HG03575 (cell line): ENCODE measurements around the gene HIVEP2.
"Not testable (repeated sequence)": the region's sequence is repeated elsewhere in the genome, so short reads cannot be mapped to it uniquely, and the experiment has no call there.

Experiments
- ATAC-seq: cut with Tn5 transposase; IDR thresholded peaks from one replicate; pipeline ENCODE4 v1.9.1; 2021; ENCODE audit not compliant: unreplicated experiment, insufficient number of reproducible peaks, low FRiP score; ENCODE audit errors: extremely low read depth

Gene HIVEP2, protein sequence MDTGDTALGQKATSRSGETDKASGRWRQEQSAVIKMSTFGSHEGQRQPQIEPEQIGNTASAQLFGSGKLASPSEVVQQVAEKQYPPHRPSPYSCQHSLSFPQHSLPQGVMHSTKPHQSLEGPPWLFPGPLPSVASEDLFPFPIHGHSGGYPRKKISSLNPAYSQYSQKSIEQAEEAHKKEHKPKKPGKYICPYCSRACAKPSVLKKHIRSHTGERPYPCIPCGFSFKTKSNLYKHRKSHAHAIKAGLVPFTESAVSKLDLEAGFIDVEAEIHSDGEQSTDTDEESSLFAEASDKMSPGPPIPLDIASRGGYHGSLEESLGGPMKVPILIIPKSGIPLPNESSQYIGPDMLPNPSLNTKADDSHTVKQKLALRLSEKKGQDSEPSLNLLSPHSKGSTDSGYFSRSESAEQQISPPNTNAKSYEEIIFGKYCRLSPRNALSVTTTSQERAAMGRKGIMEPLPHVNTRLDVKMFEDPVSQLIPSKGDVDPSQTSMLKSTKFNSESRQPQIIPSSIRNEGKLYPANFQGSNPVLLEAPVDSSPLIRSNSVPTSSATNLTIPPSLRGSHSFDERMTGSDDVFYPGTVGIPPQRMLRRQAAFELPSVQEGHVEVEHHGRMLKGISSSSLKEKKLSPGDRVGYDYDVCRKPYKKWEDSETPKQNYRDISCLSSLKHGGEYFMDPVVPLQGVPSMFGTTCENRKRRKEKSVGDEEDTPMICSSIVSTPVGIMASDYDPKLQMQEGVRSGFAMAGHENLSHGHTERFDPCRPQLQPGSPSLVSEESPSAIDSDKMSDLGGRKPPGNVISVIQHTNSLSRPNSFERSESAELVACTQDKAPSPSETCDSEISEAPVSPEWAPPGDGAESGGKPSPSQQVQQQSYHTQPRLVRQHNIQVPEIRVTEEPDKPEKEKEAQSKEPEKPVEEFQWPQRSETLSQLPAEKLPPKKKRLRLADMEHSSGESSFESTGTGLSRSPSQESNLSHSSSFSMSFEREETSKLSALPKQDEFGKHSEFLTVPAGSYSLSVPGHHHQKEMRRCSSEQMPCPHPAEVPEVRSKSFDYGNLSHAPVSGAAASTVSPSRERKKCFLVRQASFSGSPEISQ (N-terminal part only)

GRCh38 chr6:142945049-142945445 is at the start of gene HIVEP2:
Gene HIVEP2, minus strand, starts transcription at chr6:142945176. Its CDS starts 170,438 bp downstream, at chr6:142774738.
- ATAC-seq, result no peak

- no peak for ATAC-seq
Observed at GRCh38 chr6:142993977-142994376, 49.0 kb upstream of the HIVEP2 start.

- no peak for ATAC-seq
Observed at GRCh38 chr6:142987490-142987889, 42.5 kb upstream of the HIVEP2 start.

- ATAC-seq, result no peak
Observed at GRCh38 chr6:142985281-142985680, 40.3 kb upstream of the HIVEP2 start.

DNA sequence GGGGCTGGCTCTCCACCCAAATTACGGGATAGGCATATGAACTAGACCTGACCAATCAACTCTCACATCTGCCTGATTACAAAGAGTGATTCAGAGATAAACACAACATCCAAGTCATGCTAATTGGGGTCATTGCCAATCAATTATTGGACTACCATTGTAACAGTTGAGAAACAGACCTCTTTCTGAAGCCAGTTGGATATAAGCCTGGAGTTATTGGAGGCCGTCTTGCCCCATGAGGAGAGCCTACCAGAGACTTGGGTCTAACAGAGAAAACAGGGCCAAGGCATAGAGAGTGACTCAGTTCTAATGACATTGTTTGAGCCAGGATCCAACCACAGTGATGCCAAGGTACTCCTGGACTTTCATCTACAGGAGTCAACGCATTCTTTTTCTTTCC is 39.4 kb upstream of the HIVEP2 start:
- no peak for ATAC-seq

DNA sequence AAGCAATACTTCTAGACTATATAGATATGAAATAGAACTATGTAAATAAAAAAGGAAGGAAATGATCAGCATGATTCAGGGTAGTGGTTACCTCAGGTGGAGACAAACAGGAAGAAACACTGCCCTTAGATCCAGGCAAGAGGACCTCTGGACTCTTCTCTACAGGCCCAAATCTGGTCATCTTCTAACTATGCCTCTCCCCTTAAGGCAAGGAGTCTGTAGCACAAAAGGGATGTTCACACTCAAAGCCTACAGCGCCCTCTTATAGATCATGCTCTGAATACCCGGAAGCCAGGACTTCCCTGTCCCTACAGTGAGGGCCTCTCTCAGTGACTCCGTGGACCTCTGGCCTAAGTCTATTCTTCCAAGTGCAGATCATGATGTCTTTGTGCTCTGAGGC is 30.4 kb upstream of the HIVEP2 start:
- no peak for ATAC-seq

DNA sequence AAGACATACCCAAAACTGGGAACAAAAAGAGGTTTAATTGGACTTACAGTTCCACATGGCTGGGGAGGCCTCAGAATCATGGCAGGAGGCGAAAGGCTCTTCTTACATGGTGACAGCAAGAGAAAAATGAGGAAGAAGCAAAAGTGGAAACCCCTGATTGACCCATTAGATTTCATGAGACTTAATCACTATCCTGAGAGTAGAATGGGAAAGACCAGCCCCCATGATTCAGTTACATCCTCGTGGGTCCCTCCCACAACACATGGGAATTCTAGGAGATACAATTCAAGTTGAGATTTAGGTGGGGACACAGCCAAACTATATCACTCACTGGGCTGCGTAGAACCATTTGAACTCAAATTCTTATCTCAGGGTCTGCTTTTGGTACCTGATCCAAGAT is 26.0 kb upstream of the HIVEP2 start:
- not testable (repeated sequence) for ATAC-seq

DNA sequence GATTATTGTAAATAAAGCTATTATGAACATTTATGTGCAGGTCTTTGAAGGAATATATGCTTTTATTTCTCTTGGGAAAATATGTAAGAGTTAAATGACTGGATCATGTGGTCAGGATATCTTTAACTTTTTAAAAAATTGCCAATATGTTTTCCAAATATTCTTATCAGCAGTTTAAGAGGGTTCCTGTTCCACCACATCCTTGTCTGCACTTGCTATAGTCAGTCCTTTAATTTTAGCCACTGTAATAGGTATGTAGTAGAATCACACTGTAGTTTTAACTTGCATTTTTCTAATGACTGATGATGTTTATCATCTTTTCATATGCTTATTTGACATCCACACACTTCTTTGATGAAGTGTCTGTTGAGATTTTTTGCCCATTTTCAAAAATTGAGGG is 23.6 kb upstream of the HIVEP2 start:
- ATAC-seq, result no peak

- no peak for ATAC-seq
Observed at GRCh38 chr6:142966294-142966693, 21.3 kb upstream of the HIVEP2 start.

DNA sequence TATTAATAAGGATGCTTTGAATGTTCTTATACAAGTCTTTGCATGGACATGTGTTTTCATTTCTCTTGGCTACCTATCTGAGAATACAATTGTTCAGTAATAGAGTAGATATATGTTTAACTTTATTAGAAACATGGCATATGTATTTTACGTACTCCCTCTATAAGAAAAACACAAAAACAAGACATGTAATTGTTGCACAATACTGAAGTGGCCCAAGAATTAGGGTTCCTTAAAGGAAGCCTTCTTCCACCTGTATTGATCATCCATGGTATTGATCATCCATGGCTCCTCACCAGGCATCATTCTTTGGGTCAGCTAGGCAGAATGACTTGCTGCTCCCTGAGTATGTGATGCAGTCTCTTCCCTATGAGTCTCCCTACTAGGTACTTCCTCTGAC is 20.2 kb upstream of the HIVEP2 start:
- no peak for ATAC-seq

DNA sequence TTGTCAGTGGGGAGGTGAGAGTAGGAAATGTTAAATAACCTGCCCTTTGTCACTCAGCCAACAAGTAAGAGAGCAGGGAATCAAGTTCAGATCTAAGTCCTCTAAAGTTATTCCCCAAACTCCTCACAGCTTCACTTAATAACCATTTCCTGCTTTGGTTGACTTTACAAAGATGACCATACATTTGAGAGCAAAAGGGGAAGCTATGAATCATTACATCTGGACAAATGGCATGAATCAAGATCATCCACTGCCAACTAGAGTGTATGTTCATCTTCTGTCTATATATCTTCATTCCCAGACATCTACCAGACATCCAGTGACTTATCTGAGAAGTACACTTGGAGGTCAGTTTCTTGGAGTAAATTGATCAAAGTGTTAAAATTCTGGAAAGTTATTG is 15.1 kb upstream of the HIVEP2 start:
- no peak for ATAC-seq

DNA sequence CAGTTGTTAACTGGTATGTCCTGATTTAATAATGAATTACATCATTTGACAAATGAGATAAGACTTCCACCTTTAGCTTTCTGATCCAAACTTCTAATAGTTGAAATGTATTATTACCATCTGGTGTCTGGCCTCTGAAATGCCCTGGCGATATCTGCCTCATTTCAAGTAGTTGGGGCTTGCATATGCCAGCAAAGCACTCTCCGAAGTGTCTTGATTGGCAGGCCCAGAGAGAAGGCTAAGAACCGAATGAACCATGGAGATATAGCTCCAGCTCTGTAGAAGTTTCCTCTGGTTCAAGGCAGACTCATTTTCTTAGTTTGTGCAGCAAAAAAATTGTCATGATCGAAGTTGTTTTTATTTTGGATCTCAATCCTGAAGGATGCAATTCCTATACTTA is 13.4 kb upstream of the HIVEP2 start:
- no peak for ATAC-seq

DNA sequence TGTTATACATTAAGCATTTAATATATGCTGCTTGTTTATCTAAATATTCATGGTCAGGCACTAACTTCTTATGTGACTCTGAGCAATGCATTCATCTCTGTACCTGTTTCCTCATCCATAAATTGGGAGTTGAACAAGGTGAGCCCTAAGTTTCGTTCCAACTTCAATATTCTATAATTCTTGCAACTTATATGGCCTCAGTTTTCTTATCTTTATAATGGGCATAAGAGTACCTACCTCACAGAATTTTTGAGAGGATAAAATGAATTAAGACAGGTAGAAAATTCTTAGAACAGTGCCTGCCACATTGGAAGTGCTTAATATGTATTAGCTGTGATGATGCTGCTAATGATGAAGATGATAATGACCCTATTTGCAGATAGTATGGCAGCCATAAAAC is 11.8 kb upstream of the HIVEP2 start:
- no peak for ATAC-seq

DNA sequence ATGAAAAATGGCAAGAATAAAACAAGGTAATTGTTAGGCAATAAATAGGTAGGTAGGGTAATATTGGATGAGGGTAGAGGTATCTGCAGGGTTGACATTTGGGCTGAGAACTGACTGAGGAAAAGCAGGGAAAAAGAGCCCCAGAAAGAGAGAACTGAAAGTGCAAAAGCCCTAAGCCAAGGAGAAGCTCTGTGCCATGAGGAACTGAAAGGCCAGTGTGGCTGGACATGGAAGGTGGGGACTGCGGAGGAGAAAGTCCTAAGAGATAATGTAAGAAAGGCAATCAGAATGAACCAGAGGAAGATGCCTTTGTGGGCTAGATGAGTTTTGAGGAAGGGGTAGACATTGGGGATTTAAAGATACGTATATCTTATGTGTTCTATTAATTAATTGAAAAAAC is 9.9 kb upstream of the HIVEP2 start:
- no peak for ATAC-seq

GRCh38 chr6:142953373-142954273 is 8.6 kb upstream of the HIVEP2 start:
- ATAC-seq, result no peak

GRCh38 chr6:142952614-142953013 is 7.6 kb upstream of the HIVEP2 start:
- ATAC-seq, result peak; percentile 49

DNA sequence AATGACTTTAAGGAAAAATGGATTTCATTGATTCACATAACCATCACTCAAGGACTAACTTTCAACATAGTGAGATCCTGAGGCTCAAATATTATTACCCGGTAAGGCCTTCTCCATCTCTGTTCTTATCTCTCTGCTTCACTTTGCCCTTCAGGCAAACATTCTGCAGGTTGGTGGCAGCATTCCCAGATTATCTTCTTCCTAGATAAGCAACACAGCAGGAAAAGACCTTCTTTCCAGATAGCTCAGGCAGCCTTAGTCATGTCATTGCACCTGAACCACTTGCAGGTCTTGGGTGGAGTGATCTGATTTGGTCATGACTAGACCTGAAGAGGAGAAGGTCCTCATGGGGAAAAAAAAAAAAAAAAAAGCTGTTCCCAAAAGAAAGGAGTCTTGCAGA is 5.3 kb upstream of the HIVEP2 start:
- ATAC-seq, result no peak

- ATAC-seq, result peak; percentile 17
Observed at GRCh38 chr6:142947714-142948480, 2.9 kb upstream of the HIVEP2 start.
